IPS-NIHi7 (cell line): Measurements from ENCODE around the gene NR5A2.

Source experiments
- DNase-seq: peaks from one replicate; pipeline ENCODE4 v3.0.0; 2012; ENCODE audit warnings: mixed read lengths; ENCODE audit errors: extremely low spot score

Gene NR5A2

DNA sequence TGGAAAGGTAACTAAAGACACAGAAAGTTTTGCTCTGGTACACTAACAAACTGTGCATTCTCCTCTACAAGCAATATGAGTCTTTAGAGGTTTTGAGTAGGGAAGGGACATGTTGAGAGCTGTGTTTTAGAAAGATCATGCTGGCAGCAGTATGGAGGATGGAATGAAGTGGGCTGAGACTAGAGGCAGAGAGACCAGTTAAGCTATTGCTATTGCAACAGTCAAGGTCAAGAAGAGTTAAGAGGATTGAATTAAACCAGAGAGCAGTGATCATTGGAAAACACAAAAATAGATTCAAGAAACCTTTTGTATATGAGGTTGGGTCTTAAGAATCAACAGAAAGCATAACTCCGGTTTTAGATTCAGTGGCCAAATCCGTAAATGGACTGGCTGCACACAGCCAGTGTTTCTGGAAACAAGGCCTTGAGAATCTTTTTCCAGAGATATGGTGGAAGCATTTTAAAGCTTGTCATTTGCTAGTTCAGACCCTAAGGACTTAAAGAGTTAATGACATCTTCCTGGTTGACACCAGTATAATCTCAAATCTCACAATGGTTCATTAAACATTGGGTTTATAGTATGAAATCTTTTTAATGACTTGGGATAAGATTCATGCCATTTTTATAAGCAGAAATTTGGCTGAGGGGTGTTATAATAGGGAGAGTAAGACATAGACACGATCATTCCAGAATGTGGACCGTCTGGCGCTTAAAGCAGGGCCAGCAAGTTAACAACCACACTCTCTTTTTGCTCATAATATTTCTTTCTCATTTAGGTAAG, 177.9 kb downstream of the NR5A2 start:
- no peak for DNase-seq

GRCh38 chr1:200206340-200206739, 178.8 kb downstream of the NR5A2 start:
- no peak for DNase-seq

DNA sequence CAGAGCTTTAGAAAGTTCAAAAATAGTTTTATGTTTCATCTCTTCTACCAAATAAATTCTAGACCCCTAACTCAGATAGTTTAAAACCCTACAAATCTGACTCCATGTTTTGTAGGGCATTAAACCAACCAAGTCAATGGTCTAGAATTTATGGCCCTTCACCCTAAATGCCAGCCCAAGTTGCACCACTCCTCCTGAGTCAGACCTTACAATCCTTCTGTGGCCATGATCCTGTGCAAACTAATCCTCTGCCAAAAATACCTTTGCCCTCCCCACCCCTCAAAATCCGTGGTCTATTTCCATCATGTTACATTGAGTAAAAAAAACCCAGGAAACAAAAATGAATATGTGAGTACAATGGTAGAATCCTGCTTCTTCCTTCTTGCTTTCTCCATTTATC, 179.3 kb downstream of the NR5A2 start:
- no peak for DNase-seq

GRCh38 chr1:200207711-200208126, 180.2 kb downstream of the NR5A2 start:
- no peak for DNase-seq

GRCh38 chr1:200211157-200211556, 183.6 kb downstream of the NR5A2 start:
- DNase-seq = no peak

GRCh38 chr1:200213392-200213791, 185.9 kb downstream of the NR5A2 start:
- DNase-seq = no peak

GRCh38 chr1:200213921-200214320, 186.4 kb downstream of the NR5A2 start:
- no peak for DNase-seq

GRCh38 chr1:200215350-200215749, 187.8 kb downstream of the NR5A2 start:
- DNase-seq = no peak

GRCh38 chr1:200217703-200218102, 190.2 kb downstream of the NR5A2 start:
- no peak for DNase-seq

GRCh38 chr1:200221614-200222282, 194.2 kb downstream of the NR5A2 start:
- no peak for DNase-seq

DNA sequence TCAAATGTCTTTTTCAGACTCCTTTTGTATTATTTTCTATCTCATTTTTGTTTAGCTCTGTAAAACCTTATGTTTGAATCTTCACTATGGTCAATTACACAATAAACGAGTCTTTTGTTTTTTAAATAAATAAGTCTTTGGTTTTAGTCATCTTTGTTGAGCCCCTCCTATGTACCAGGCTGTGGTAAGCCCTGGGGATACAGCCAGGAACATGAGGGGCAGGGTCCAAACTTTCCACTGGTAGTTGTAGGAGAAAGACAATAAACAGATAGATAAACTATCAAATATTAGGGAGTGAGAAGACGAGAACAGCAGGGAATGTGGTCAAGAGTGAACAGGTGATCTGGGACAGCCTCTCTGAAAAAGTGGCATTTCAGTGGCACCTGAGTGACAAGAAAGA, 195.7 kb downstream of the NR5A2 start:
- DNase-seq = no peak

GRCh38 chr1:200223613-200224012, 196.1 kb downstream of the NR5A2 start:
- DNase-seq = no peak

DNA sequence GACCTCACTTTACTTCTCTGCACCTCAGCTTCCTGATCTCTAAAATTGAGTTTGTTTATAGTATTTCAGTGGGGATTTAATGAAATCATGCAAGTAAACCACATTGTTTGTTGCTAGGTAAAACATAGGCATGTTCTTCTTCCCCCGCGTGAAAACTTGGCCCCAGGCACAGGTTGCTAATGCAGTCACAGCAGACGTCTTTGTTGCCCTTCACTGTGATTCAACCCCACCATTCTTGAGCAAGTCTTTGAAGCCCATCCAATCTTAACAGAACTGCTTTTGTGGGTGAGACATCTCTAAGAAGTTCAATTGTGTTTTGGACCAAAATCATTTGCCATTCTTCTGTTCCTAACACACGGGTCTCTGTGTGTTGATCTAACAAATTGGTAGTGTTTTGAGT, 196.8 kb downstream of the NR5A2 start:
- DNase-seq = no peak

DNA sequence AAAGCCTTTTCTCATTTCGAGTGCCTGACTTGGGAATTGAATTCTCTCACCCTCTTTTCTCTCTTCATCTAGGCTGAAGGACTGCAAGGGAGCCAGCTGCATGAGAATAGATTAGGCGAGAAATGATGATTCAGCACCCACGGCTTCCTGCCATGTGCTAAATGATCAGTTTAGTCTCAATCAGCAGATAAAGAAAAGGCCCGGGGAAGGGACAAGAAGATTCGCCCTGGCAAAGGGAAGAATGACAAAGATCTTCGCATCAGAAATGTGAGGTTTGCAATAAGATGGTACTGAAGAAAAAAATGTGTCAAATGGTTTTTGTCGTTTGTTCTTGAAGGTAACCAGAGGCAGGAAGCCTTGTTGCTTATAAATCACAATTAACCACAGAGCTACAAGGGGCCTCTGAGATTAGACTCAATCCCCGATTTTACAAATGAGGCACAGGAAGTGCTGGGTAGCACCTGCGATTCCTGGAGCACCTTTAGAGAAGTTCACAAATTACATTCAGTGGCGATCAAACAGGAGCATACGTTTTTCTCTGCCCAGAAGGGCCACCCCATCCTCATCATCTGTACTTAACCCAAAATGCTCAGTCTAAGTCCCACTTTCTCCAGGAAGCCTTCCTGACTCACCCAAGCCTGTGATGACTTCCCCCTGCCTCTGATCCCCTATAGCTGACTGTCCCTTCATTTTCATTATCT, 198.9 kb downstream of the NR5A2 start:
- DNase-seq = peak; percentile 56

- DNase-seq = no peak
Observed at GRCh38 chr1:200226969-200227303, 199.4 kb downstream of the NR5A2 start.
